HG02798 (cell line): ENCODE results near the gene VRK2.
"Not testable (repeated sequence)": the region's sequence is repeated elsewhere in the genome, so short reads cannot be mapped to it uniquely, and the experiment has no call there.

Experiments
- ATAC-seq: cut with Tn5 transposase; IDR thresholded peaks from one replicate; pipeline ENCODE4 v1.9.1; 2021; ENCODE audit warnings: mild to moderate bottlenecking; ENCODE audit not compliant: unreplicated experiment, poor library complexity

Gene VRK2

GRCh38 chr2:58106896-58107295 lies 60.3 kb downstream of the VRK2 start:
- no peak for ATAC-seq

GRCh38 chr2:58107803-58108710 lies 61.5 kb downstream of the VRK2 start:
- no peak for ATAC-seq

GRCh38 chr2:58109481-58109880 lies 62.9 kb downstream of the VRK2 start:
- ATAC-seq = no peak

- no peak for ATAC-seq
Measured at GRCh38 chr2:58110765-58111164, 64.2 kb downstream of the VRK2 start.

GRCh38 chr2:58113563-58113962 lies 67.0 kb downstream of the VRK2 start:
- not testable (repeated sequence) for ATAC-seq

- no peak for ATAC-seq
Measured at GRCh38 chr2:58120626-58121229, 74.1 kb downstream of the VRK2 start.

GRCh38 chr2:58122040-58122439 lies 75.4 kb downstream of the VRK2 start:
- no peak for ATAC-seq

- ATAC-seq = no peak
Measured at GRCh38 chr2:58122540-58122939, 75.9 kb downstream of the VRK2 start.

GRCh38 chr2:58127111-58127510 lies 80.5 kb downstream of the VRK2 start:
- no peak for ATAC-seq

GRCh38 chr2:58130238-58130637 lies 83.6 kb downstream of the VRK2 start:
- no peak for ATAC-seq

GRCh38 chr2:58131191-58132011 lies 84.8 kb downstream of the VRK2 start:
- ATAC-seq = no peak

- ATAC-seq = no peak
Measured at GRCh38 chr2:58133395-58133794, 86.8 kb downstream of the VRK2 start.

GRCh38 chr2:58135861-58136260 lies 89.3 kb downstream of the VRK2 start:
- no peak for ATAC-seq

- no peak for ATAC-seq
Measured at GRCh38 chr2:58137221-58137620, 90.6 kb downstream of the VRK2 start.

- ATAC-seq = no peak
Measured at GRCh38 chr2:58137856-58138255, 91.2 kb downstream of the VRK2 start.

GRCh38 chr2:58138396-58139030 lies 91.9 kb downstream of the VRK2 start:
- ATAC-seq = no peak

- no peak for ATAC-seq
Measured at GRCh38 chr2:58140508-58141072, 94.0 kb downstream of the VRK2 start.

GRCh38 chr2:58145769-58146168 lies 99.2 kb downstream of the VRK2 start:
- ATAC-seq = not testable (repeated sequence)

- no peak for ATAC-seq
Measured at GRCh38 chr2:58146707-58147106, 100.1 kb downstream of the VRK2 start.

- ATAC-seq = no peak
Measured at GRCh38 chr2:58155160-58155778, 108.7 kb downstream of the VRK2 start.
